Stimulated activated naive CD8-positive, alpha-beta T cell treated with anti-CD3 and anti-CD28 coated beads, Interleukin-15, amount 100 ng/mL, for 72 hours (primary cell): Measurements from ENCODE around the gene FIBP.

Experiments used
- ATAC-seq: fragments of 150-1000 bp; cut with Tn5 transposase; 2 replicates; pipeline ENCODE4 v1.10.0; 2021; ENCODE audit warnings: mild to moderate bottlenecking, moderate library complexity
- DNase-seq, 2 donors: peaks; one replicate each; pipeline ENCODE4 v3.0.0; 2021 to 2022
- H3K27ac Mint-ChIP-seq, 2 donors: one replicate each; pipeline ENCODE4 v1.8.0; 2022; ENCODE audit warnings: mild to moderate bottlenecking in 2 of 2, mixed read lengths in 2 of 2, moderate library complexity in 2 of 2
- H3K27me3 Mint-ChIP-seq: one replicate; pipeline ENCODE4 v1.8.0; 2022; ENCODE audit warnings: mixed read lengths
- H3K4me1 Mint-ChIP-seq: one replicate; pipeline ENCODE4 v1.8.0; 2022; ENCODE audit warnings: mild to moderate bottlenecking, mixed read lengths
- H3K4me3 Mint-ChIP-seq, 2 donors: one replicate each; pipeline ENCODE4 v1.8.0; 2022; ENCODE audit warnings: mild to moderate bottlenecking in 2 of 2, mixed read lengths in 2 of 2, moderate library complexity in 1 of 2
- H3K9me3 Mint-ChIP-seq, 2 donors: one replicate each; pipeline ENCODE4 v1.8.0; 2022; ENCODE audit warnings: mixed read lengths in 2 of 2

Gene FIBP

GRCh38 chr11:65918211-65919140, 30.2 kb upstream of the FIBP start, which contains the start of gene C11orf68:
Gene C11orf68 (minus strand): TSS chr11:65919062. CDS start chr11:65919031, 31 bp downstream.
- Mint-ChIP-seq H3K27me3 (no peaks in the 10 kb centered on the region), H3K27ac (peak within 1 kb of the TSS; percentile 95 to 97), H3K9me3 (no peaks in the 10 kb centered on the region), H3K4me3 (peak within 1 kb of the TSS; percentile 88 to 98), H3K4me1 (peaks cover 57% of the 10 kb centered on the region)
- ATAC-seq (peak; percentile 71), DNase-seq (no peak)

- ATAC-seq: no peak
- H3K27me3 Mint-ChIP-seq: no peaks in the 10 kb centered on the region
- H3K4me3 Mint-ChIP-seq: peak overlapping the region; percentile 83 to 89
- DNase-seq: no peak
- peaks cover 57% of the 10 kb centered on the region for H3K4me1 Mint-ChIP-seq
- H3K27ac Mint-ChIP-seq: no peak overlapping the region
- H3K9me3 Mint-ChIP-seq: no peaks in the 10 kb centered on the region
Measured at GRCh38 chr11:65917434-65918210, 29.4 kb upstream of the FIBP start.

- no peak overlapping the region for H3K27ac Mint-ChIP-seq
- no peak for DNase-seq
- H3K4me3 Mint-ChIP-seq: peak overlapping the region; percentile 64 to 79
- no peaks in the 10 kb centered on the region for H3K9me3 Mint-ChIP-seq
- H3K4me1 Mint-ChIP-seq: peaks cover 52% of the 10 kb centered on the region
- ATAC-seq: no peak
- no peaks in the 10 kb centered on the region for H3K27me3 Mint-ChIP-seq
Measured at GRCh38 chr11:65917077-65917433, 28.8 kb upstream of the FIBP start.

- no peaks in the 10 kb centered on the region for H3K27me3 Mint-ChIP-seq
- no peak for DNase-seq
- ATAC-seq: no peak
- peak overlapping the region in 1 of 2 donors; percentile 79 for H3K4me3 Mint-ChIP-seq
- H3K27ac Mint-ChIP-seq: peak overlapping the region; percentile 13 to 22
- H3K4me1 Mint-ChIP-seq: peaks cover 45% of the 10 kb centered on the region
- no peaks in the 10 kb centered on the region for H3K9me3 Mint-ChIP-seq
Measured at GRCh38 chr11:65916391-65916790, 28.1 kb upstream of the FIBP start.

- Mint-ChIP-seq H3K27ac (no peak overlapping the region), H3K4me1 (peaks cover 43% of the 10 kb centered on the region), H3K27me3 (no peaks in the 10 kb centered on the region), H3K4me3 (no peak overlapping the region), H3K9me3 (no peaks in the 10 kb centered on the region)
- ATAC-seq (no peak), DNase-seq (no peak)
Measured at GRCh38 chr11:65915821-65916251, 27.6 kb upstream of the FIBP start.

GRCh38 chr11:65915101-65915820, 27.0 kb upstream of the FIBP start:
- Mint-ChIP-seq H3K27me3 (no peaks in the 10 kb centered on the region), H3K4me3 (no peak overlapping the region), H3K4me1 (peaks cover 38% of the 10 kb centered on the region), H3K9me3 (no peaks in the 10 kb centered on the region), H3K27ac (no peak overlapping the region)
- ATAC-seq: no peak
- no peak for DNase-seq

GRCh38 chr11:65912845-65913244, 24.6 kb upstream of the FIBP start:
- no peak overlapping the region for H3K27ac Mint-ChIP-seq
- DNase-seq: no peak
- no peaks in the 10 kb centered on the region for H3K9me3 Mint-ChIP-seq
- H3K4me3 Mint-ChIP-seq: no peak overlapping the region
- ATAC-seq: no peak
- no peaks in the 10 kb centered on the region for H3K27me3 Mint-ChIP-seq
- peaks cover 39% of the 10 kb centered on the region for H3K4me1 Mint-ChIP-seq

GRCh38 chr11:65911682-65912568, 23.7 kb upstream of the FIBP start:
- Mint-ChIP-seq H3K4me3 (no peak overlapping the region), H3K27me3 (no peaks in the 10 kb centered on the region), H3K9me3 (no peaks in the 10 kb centered on the region), H3K4me1 (peaks cover 32% of the 10 kb centered on the region), H3K27ac (no peak overlapping the region)
- DNase-seq (no peak), ATAC-seq (peak; percentile 26)

- H3K27ac Mint-ChIP-seq: no peak overlapping the region
- no peaks in the 10 kb centered on the region for H3K9me3 Mint-ChIP-seq
- no peak overlapping the region for H3K4me3 Mint-ChIP-seq
- H3K4me1 Mint-ChIP-seq: peaks cover 7% of the 10 kb centered on the region
- peaks cover 10% of the 10 kb centered on the region for H3K27me3 Mint-ChIP-seq
- ATAC-seq (no peak), DNase-seq (no peak)
Measured at GRCh38 chr11:65907878-65908277, 19.6 kb upstream of the FIBP start.

- Mint-ChIP-seq H3K4me1 (peaks cover 13% of the 10 kb centered on the region), H3K27me3 (peaks cover 15% of the 10 kb centered on the region), H3K27ac (peak overlapping the region in 1 of 2 donors; percentile 16), H3K9me3 (no peaks in the 10 kb centered on the region), H3K4me3 (no peak overlapping the region)
- DNase-seq: no peak
- no peak for ATAC-seq
Measured at GRCh38 chr11:65906602-65907001, 18.3 kb upstream of the FIBP start.

- H3K27me3 Mint-ChIP-seq: peaks cover 15% of the 10 kb centered on the region
- H3K4me1 Mint-ChIP-seq: peaks cover 18% of the 10 kb centered on the region
- no peaks in the 10 kb centered on the region for H3K9me3 Mint-ChIP-seq
- H3K27ac Mint-ChIP-seq: no peak overlapping the region
- DNase-seq (no peak), ATAC-seq (no peak)
- no peak overlapping the region for H3K4me3 Mint-ChIP-seq
Measured at GRCh38 chr11:65903715-65904114, 15.4 kb upstream of the FIBP start.

GRCh38 chr11:65903068-65903481, 14.8 kb upstream of the FIBP start:
- H3K4me3 Mint-ChIP-seq: no peak overlapping the region
- no peaks in the 10 kb centered on the region for H3K9me3 Mint-ChIP-seq
- H3K4me1 Mint-ChIP-seq: peaks cover 24% of the 10 kb centered on the region
- no peak for ATAC-seq
- no peak overlapping the region for H3K27ac Mint-ChIP-seq
- no peak for DNase-seq
- H3K27me3 Mint-ChIP-seq: peaks cover 15% of the 10 kb centered on the region

- H3K27ac Mint-ChIP-seq: peak overlapping the region in 1 of 2 donors; percentile 67
- peaks cover 15% of the 10 kb centered on the region for H3K27me3 Mint-ChIP-seq
- peaks cover 46% of the 10 kb centered on the region for H3K4me1 Mint-ChIP-seq
- no peaks in the 10 kb centered on the region for H3K9me3 Mint-ChIP-seq
- H3K4me3 Mint-ChIP-seq: peak overlapping the region; percentile 72 to 76
- DNase-seq: no peak
- no peak for ATAC-seq
Measured at GRCh38 chr11:65900899-65901180, 12.6 kb upstream of the FIBP start.

GRCh38 chr11:65900125-65900898, 12.0 kb upstream of the FIBP start, which contains the start of gene FOSL1:
Gene FOSL1 (minus strand): TSS chr11:65900388. CDS start chr11:65900339, 49 bp downstream.
- Mint-ChIP-seq H3K4me3 (peak within 1 kb of the TSS; percentile 93 to 97), H3K4me1 (peaks cover 51% of the 10 kb centered on the region), H3K9me3 (no peaks in the 10 kb centered on the region), H3K27ac (peak within 1 kb of the TSS; percentile 86 to 98), H3K27me3 (peaks cover 15% of the 10 kb centered on the region)
- ATAC-seq: peak; percentile 91
- peak; percentile 93 to 97 for DNase-seq
